Upper lobe of left lung (tissue), 4 donors: ENCODE measurements around the gene CSF1R.

Experiments
- POLR2A ChIP-seq, 4 donors: fragments of 450-650 bp; IDR thresholded peaks; one replicate each; pipeline ENCODE4 v1.5.1; 2016 to 2017; ENCODE audit warnings: antibody characterized with exemption in 4 of 4, mild to moderate bottlenecking in 2 of 4
- POLR2AphosphoS5 ChIP-seq, 2 donors: sonication (generic); formaldehyde crosslinking; IDR thresholded peaks; one replicate each; pipeline ENCODE4 v1.5.1; 2017; ENCODE audit warnings: antibody characterized with exemption in 2 of 2
- TF ChIP-seq, protein P1 (sequence below), 6 experiments: fragments of 450-650 bp in 4 of 6; fragments of 200-600 bp in 2 of 6; sonication (generic) in 2 of 6; IDR thresholded peaks; one replicate each; pipeline ENCODE4 v1.5.1; 2016 to 2019; ENCODE audit warnings: antibody characterized with exemption in 6 of 6

DNA sequence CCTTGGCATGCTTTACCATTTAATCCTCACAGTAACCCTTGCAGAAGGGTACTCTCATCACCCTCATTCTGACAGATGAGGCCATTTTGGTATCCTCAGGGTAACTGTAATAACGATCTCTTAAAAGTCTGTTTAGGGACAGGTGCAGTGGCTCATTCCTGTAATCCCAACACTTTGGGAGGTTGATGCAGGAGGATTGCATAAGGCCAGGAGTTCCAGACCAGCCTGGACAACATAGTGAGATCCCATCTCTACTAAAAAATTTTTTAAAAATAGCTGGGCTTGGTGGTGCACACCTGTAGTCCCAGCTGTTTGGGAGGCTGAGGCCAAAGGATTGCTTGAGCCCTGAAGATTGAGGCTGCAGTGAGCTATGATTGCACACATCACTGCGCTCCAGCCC lies 31.8 kb downstream of the CSF1R start:
- TF ChIP-seq POLR2A (IDR thresholded peaks at IDR 0.05) (no peak), POLR2AphosphoS5 (IDR thresholded peaks at IDR 0.05) (no peak)
- TF ChIP-seq, protein P1, sequence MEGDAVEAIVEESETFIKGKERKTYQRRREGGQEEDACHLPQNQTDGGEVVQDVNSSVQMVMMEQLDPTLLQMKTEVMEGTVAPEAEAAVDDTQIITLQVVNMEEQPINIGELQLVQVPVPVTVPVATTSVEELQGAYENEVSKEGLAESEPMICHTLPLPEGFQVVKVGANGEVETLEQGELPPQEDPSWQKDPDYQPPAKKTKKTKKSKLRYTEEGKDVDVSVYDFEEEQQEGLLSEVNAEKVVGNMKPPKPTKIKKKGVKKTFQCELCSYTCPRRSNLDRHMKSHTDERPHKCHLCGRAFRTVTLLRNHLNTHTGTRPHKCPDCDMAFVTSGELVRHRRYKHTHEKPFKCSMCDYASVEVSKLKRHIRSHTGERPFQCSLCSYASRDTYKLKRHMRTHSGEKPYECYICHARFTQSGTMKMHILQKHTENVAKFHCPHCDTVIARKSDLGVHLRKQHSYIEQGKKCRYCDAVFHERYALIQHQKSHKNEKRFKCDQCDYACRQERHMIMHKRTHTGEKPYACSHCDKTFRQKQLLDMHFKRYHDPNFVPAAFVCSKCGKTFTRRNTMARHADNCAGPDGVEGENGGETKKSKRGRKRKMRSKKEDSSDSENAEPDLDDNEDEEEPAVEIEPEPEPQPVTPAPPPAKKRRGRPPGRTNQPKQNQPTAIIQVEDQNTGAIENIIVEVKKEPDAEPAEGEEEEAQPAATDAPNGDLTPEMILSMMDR (IDR thresholded peaks at IDR 0.05) = no peak
